GM12865 (cell line): ENCODE measurements around the gene INHA.

Experiments
- DNase-seq: peaks from one replicate; pipeline ENCODE4 v3.0.0; 2010; ENCODE audit warnings: low read depth
- H3K4me3 ChIP-seq: 2 replicates; pipeline ENCODE4 v1.5.1; 2011; ENCODE audit warnings: mild to moderate bottlenecking, low read depth, low read length, control low read depth
- CTCF ChIP-seq: IDR thresholded peaks from 2 replicates; pipeline ENCODE4 v1.5.1; 2011; ENCODE audit warnings: low read length, control low read depth, low read depth, inconsistent platforms; ENCODE audit not compliant: insufficient read depth; ENCODE audit errors: missing control alignments

INHA gene

GRCh38 chr2:219560037-219560892 lies 11.8 kb upstream of the INHA start:
- peak; percentile 75 for TF ChIP-seq CTCF
- no peak for DNase-seq
- no peak overlapping the region for H3K4me3 ChIP-seq

GRCh38 chr2:219560893-219561178 lies 11.3 kb upstream of the INHA start:
- H3K4me3 ChIP-seq: no peak overlapping the region
- no peak for TF ChIP-seq CTCF
- DNase-seq: no peak

- no peak for TF ChIP-seq CTCF
- DNase-seq: no peak
- no peak overlapping the region for H3K4me3 ChIP-seq
These were observed 10.7 kb upstream of the INHA start for GRCh38 chr2:219561179-219562048.

GRCh38 chr2:219562049-219563020 lies 9.8 kb upstream of the INHA start:
- H3K4me3 ChIP-seq: no peak overlapping the region
- no peak for DNase-seq
- no peak for TF ChIP-seq CTCF

- TF ChIP-seq CTCF: no peak
- no peak overlapping the region for H3K4me3 ChIP-seq
- DNase-seq: no peak
These were observed 8.7 kb upstream of the INHA start for GRCh38 chr2:219563271-219563928.
